Fibroblast of skin of back (primary cell): ENCODE results near the gene LRRC8C.

Experiments used
- DNase-seq: peaks from one replicate; pipeline ENCODE4 v3.0.0-alpha.2; 2013

LRRC8C gene

GRCh38 chr1:89706700-89707012 is 73.7 kb downstream of the LRRC8C start:
- DNase-seq: no peak

GRCh38 chr1:89708751-89709375 is 75.9 kb downstream of the LRRC8C start:
- DNase-seq: peak; percentile 71

DNA sequence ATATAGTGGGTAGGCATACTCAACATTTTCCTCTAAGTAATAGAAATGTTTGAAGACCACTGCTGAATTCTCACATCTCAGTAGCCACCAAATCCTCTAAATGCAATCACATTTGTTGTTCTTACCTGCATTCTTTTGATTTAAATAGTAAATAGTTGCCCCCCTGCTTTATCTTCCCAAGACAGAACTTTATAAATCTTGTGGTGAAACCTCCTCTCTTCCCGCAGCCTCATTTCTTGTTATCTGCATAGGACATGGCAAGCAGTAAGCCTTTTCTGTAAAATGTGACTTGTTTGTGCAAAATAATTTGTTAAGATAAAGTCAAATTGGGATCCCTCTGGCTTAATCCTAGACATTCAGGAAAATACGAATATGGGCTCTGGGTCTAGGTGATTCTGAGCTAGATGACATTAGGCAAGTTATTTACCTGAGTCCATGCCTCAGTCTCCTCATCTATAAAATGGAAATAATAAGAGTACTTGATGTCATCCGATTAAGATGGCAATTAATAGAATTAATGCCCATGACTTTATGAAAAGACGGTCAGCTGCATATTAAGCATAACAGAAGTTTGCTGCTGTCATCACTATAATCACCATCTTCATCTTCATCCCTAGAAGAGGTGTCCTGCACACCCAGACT is 77.7 kb downstream of the LRRC8C start:
- no peak for DNase-seq

DNA sequence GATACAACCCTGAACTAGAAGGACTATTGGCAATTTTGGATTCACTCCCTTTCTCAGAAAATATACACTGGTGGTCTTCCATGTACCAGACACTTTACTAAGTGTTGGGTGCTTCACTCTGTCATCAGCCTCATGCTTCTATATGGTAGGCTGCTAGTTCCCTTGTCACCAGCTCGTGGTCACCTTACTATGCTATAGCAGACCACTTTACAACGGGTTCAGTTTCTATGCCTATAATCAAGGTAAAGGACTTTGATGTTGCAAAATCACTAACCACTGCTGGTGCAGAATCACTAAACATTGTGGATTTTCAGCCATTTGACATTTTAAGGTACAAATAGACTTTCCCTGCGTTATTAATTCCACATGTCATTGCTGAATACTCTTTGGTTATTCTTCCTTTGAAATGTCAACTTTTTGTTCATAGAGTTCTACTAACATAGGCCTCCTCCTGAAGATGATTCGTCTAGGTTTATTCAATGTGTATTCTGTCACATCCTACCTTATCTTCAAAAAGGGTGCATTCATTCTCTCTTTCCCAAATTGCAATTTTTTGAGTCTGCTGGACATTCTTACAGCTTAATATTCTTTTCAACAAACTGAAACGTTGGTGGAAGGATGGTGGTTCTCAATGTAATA is 78.3 kb downstream of the LRRC8C start:
- DNase-seq: no peak

DNA sequence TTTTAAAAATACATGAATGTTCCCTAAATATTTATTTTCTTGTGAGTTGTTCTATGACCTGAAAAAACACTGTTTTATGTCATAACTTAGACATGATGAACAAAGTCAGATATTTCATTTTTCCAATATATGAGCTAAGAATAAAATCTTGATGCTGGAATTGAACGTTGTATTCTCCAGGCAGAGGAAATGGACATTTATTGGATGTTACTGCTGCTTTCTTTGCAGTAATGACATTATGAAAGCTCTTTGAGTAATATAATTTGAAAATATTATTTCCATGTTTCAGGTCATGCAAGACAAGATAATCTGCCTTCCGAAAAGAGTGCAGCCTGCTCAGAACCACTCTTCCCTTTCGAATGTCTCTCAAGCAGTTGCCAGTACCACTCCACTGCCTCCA is 79.5 kb downstream of the LRRC8C start:
- no peak for DNase-seq

DNA sequence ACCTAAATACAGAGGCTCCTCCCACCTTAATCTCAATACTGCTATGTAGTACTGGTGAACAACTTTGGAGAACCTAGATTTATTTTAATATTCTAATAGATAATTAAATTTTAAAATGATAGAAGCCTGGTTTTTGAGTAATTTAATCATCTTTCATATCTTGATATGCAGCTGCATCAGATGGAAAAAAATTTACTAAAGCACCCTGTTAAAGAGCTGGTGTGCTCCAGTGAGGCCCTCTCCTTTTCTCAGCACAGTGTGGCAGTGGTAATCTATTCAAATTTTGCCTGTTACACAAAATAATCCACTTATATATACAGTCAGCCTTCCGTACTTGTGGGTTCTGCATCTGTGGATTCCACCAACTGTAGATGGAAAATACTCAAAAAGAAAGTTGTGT is 82.8 kb downstream of the LRRC8C start:
- DNase-seq: no peak

- peak; percentile 12 for DNase-seq
These were observed 86.8 kb downstream of the LRRC8C start for GRCh38 chr1:89719502-89720306.

DNA sequence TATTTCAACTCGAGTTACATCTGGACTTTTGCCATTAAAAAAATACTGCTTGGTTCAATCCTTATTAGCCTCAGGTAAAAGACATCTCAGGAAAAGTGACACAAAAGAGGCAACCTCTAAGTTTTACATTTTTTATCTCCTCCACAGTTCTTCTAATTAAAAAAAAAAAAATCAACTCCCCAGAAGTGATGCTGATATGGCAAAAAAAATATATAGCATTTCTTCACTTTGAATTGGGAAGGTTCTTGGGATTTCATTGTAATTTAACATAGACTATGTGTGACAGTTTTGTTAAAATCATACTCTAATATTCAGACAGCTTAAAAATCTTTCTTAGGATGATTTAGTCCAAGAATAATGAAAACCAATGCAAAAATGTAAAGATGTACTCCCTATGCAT is 87.9 kb downstream of the LRRC8C start:
- DNase-seq: no peak

- peak; percentile 54 for DNase-seq
These were observed 88.4 kb downstream of the LRRC8C start for GRCh38 chr1:89721351-89721750.

- DNase-seq: no peak
These were observed 90.2 kb downstream of the LRRC8C start for GRCh38 chr1:89723144-89723543.

DNA sequence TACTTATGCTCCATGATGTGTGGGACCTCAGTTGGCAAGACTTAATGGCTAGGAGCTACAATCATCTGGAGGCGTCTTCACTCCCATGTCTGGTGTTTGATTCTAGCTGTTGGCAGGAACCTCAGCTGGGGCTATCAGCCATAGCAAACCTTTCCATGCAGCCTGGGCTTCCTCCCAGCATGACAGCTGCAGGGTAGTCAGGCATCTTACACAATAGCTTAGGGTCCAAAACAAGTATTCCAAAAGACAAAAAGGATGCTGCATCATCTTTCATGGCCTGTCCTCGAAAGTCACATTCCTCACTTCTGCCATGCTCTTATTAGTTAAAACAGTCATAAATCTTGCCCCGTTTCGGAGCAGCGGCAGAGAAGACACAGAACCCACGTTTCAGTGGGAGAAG is 90.9 kb downstream of the LRRC8C start:
- DNase-seq: no peak

- peak; percentile 74 for DNase-seq
These were observed 91.6 kb downstream of the LRRC8C start for GRCh38 chr1:89724369-89725010.

DNA sequence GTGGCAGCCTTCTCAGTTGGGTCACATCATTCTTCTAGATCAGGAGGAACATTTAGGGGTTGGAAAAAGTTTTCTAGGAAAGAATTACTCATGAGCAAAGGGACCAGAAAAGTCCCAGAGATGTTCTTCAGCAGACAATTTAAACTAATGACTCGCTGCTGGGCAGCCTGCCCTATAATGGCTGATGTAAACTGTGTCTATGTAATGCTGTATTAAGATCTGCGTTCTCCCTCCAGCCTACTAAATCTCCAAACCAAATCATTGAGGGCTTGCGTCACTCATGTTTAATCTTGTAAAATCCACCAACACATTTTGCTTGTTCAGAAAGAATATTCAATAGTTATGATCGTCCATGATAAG is 92.1 kb downstream of the LRRC8C start:
- DNase-seq: peak; percentile 91

GRCh38 chr1:89725631-89726030 is 92.7 kb downstream of the LRRC8C start:
- no peak for DNase-seq

DNA sequence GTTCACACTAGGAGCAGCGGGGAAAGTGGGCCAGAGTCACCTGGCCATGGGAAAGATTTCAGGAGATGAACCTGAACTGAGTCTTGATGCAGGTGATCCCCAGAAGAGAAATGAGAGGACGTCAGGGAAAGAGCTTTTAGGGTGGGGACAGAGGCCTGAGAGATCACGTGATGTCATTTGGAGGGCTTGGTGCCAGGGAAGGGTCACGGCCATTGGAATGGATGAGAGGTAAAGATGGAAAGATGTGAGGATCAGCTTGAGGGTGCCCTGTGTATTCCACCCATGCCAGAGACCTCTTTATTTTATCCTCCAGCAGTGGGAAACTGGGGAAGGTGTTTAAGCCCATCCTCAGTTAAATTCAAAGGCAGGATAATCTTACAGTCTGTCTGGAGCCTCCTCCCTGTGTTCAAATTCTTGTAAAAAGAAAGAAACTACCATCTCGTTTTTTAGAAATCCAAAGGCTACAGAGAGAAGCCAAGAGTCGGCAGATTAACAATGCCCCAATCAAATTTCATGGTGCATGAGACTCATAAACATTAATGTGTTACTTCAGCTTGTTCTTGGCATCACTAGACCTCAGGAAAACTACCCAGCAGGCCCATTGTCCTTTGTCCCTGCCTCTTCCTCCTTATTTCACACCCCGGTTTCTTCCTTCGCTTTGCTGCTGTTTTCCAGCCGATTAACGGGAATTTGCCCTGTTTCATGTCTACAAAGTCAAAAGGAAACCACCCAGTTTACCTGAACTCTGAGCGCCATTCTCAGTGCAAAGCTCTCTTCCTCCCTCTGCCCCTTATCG is 94.8 kb downstream of the LRRC8C start:
- no peak for DNase-seq

DNA sequence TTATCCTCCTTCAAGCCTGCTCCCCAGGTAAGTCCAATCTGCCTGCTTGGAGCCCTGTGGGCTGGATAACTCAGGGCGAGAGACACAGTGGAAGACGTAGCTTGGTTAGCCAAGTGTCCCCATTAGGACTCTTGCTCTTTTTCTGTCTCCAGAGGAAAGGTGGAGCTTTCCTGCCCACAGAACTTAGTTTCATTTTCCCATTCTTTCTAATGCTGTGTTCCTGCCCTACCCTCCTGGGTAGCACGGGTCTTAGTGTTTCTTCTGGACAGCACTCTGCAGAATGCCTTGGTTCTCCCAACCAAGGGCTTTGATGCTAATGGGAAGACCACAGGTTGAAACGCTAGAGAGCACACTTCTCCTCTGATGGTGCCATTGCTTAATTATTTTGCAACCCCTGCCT is 95.5 kb downstream of the LRRC8C start:
- DNase-seq: no peak

- DNase-seq: no peak
These were observed 99.3 kb downstream of the LRRC8C start for GRCh38 chr1:89732206-89732605.

- no peak for DNase-seq
These were observed 99.8 kb downstream of the LRRC8C start for GRCh38 chr1:89732643-89733222.

GRCh38 chr1:89733748-89734147 is 100.8 kb downstream of the LRRC8C start:
- DNase-seq: no peak

- no peak for DNase-seq
These were observed 101.5 kb downstream of the LRRC8C start for GRCh38 chr1:89734442-89734841.

- no peak for DNase-seq
These were observed 102.6 kb downstream of the LRRC8C start for GRCh38 chr1:89735479-89735878.
